H1 (cell line): ENCODE measurements around the gene CREBL2. TPM values are rescaled to one million over a fixed set of nuclear protein-coding genes. Genes with fewer than 3 reads are reported as not detected.
A peak's percentile ranks its signal among the peaks of the same experiment; 100 is the strongest.

ENCODE experiments used
- CTCF ChIA-PET: fragments of 300-600 bp; sonication (Branson Sonifier 250); formaldehyde crosslinking; loops from one replicate; lab custom pipeline; 2021; ENCODE audit not compliant: partially characterized antibody; lab: Charles Lee
- POLR2A ChIA-PET: fragments of 300-600 bp; sonication (Branson Sonifier 250); formaldehyde crosslinking; loops from one replicate; lab custom pipeline; 2021; ENCODE audit warnings: inconsistent platforms; ENCODE audit not compliant: partially characterized antibody; lab: Charles Lee
- DNase-seq, 2 experiments: peaks; one replicate each; pipeline versions ENCODE4 v3.0.0 to v3.0.0-alpha.2; 2010 to 2022; ENCODE audit warnings: low spot score in 2 of 2, low read depth in 1 of 2, mixed read lengths in 1 of 2
- FAIRE-seq: peaks from 2 replicates; lab custom pipeline; 2011; peaks lifted over from hg19 to GRCh38; lab: Jason Lieb, UNC
- H2AFZ ChIP-seq: 2 replicates; pipeline ENCODE4 v1.8.1; 2012; ENCODE audit warnings: low read length, inconsistent platforms
- H2AK5ac ChIP-seq: 2 replicates; pipeline ENCODE4 v1.6.1; 2013; ENCODE audit warnings: low read depth, low read length
- H2BK120ac ChIP-seq: replicated peaks from 2 replicates; pipeline ENCODE3; 2013; ENCODE audit warnings: low read depth, low read length, inconsistent platforms
- H2BK12ac ChIP-seq: 2 replicates; pipeline ENCODE4 v1.6.1; 2013; ENCODE audit warnings: low read depth, low read length
- H2BK15ac ChIP-seq: 2 replicates; pipeline ENCODE4 v1.6.1; 2013; ENCODE audit warnings: low read length
- H2BK20ac ChIP-seq: 2 replicates; pipeline ENCODE4 v1.6.1; 2013; ENCODE audit warnings: low read length
- H2BK5ac ChIP-seq: 2 replicates; pipeline ENCODE4 v1.6.1; 2013; ENCODE audit warnings: low read depth, low read length
- H3K14ac ChIP-seq: 2 replicates; pipeline ENCODE4 v1.6.1; 2013; ENCODE audit warnings: inconsistent platforms; ENCODE audit not compliant: insufficient read length
- H3K18ac ChIP-seq: 2 replicates; pipeline ENCODE4 v1.6.1; 2013; ENCODE audit warnings: low read length; ENCODE audit errors: extremely low read depth
- H3K23ac ChIP-seq: 2 replicates; pipeline ENCODE4 v1.6.1; 2013; ENCODE audit warnings: inconsistent platforms; ENCODE audit not compliant: insufficient read length
- H3K23me2 ChIP-seq: 2 replicates; pipeline ENCODE4 v1.6.1; 2013; ENCODE audit warnings: low read depth, low read length
- H3K27ac ChIP-seq: 2 replicates; pipeline ENCODE4 v1.6.1; 2011; ENCODE audit warnings: low read depth, low read length, inconsistent platforms
- H3K27me3 ChIP-seq, 4 experiments: replicated peaks in 1 of 4; 1 replicate in 1 of 4; 2 replicates in 3 of 4; pipeline versions ENCODE4 v1.6.1 to v1.8.1; 2011 to 2013; ENCODE audit warnings: low read length in 3 of 4, mild to moderate bottlenecking in 3 of 4, inconsistent platforms in 2 of 4, mixed read lengths in 2 of 4, moderate library complexity in 1 of 4; ENCODE audit not compliant: control insufficient read depth in 3 of 4, insufficient read depth in 3 of 4; ENCODE audit errors: extremely low read depth in 1 of 4
- H3K36me3 ChIP-seq, 4 experiments: 2 replicates each; pipeline versions ENCODE4 v1.6.1 to v1.8.1; 2011 to 2013; ENCODE audit warnings: mild to moderate bottlenecking in 4 of 4, low read length in 3 of 4, moderate library complexity in 2 of 4, control low read depth in 1 of 4, inconsistent platforms in 1 of 4; ENCODE audit not compliant: insufficient read depth in 4 of 4, control insufficient read depth in 2 of 4
- H3K4ac ChIP-seq: replicated peaks from 2 replicates; pipeline ENCODE3; 2013; ENCODE audit warnings: low read length, low read depth, mixed read lengths, inconsistent platforms; ENCODE audit not compliant: insufficient read length
- H3K4me1 ChIP-seq, 4 experiments: replicated peaks in 1 of 4; 1 replicate in 1 of 4; 2 replicates in 3 of 4; pipeline versions ENCODE4 v1.6.1 to v1.8.1; 2011 to 2013; ENCODE audit warnings: low read length in 3 of 4, inconsistent platforms in 2 of 4, mixed read lengths in 1 of 4; ENCODE audit not compliant: insufficient read depth in 4 of 4, control insufficient read depth in 3 of 4
- H3K4me2 ChIP-seq, 2 experiments: 2 replicates each; pipeline versions ENCODE4 v1.6.1 to v1.8.1; 2011 to 2013; ENCODE audit warnings: low read depth in 2 of 2, low read length in 2 of 2, control low read depth in 1 of 2, inconsistent platforms in 1 of 2, mild to moderate bottlenecking in 1 of 2; ENCODE audit not compliant: insufficient read depth in 1 of 2
- H3K4me3 ChIP-seq, 4 experiments: fragments of 200-600, 300-600 bp in 1 of 4; sonication (generic), shearing (Covaris generic), sonication (Bioruptor Twin) in 1 of 4; 2 replicates each; pipeline versions ENCODE4 v1.5.1 to v1.8.1; 2011 to 2016; ENCODE audit warnings: low read length in 4 of 4, low read depth in 3 of 4, control low read depth in 2 of 4, inconsistent platforms in 2 of 4, mild to moderate bottlenecking in 2 of 4, mixed read lengths in 1 of 4, moderate library complexity in 1 of 4; ENCODE audit not compliant: insufficient read depth in 2 of 4; ENCODE audit errors: extremely low read depth in 1 of 4
- H3K56ac ChIP-seq: replicated peaks from 2 replicates; pipeline ENCODE3; 2013; ENCODE audit warnings: low read depth, mild to moderate bottlenecking, mixed read lengths, low read length, inconsistent platforms; ENCODE audit not compliant: insufficient read length
- H3K79me1 ChIP-seq: 2 replicates; pipeline ENCODE4 v1.6.1; 2013; ENCODE audit warnings: low read depth, low read length, control low read depth
- H3K79me2 ChIP-seq, 2 experiments: 2 replicates each; pipeline versions ENCODE4 v1.6.1 to v1.8.1; 2012 to 2013; ENCODE audit warnings: low read length in 2 of 2, mild to moderate bottlenecking in 2 of 2, inconsistent platforms in 1 of 2; ENCODE audit not compliant: insufficient read depth in 2 of 2, control insufficient read depth in 1 of 2
- H3K9ac ChIP-seq, 4 experiments: replicated peaks in 1 of 4; 1 replicate in 1 of 4; 2 replicates in 3 of 4; pipeline versions ENCODE4 v1.6.1 to v1.8.1; 2011 to 2013; ENCODE audit warnings: low read depth in 3 of 4, low read length in 3 of 4, control low read depth in 2 of 4, mild to moderate bottlenecking in 2 of 4, moderate library complexity in 2 of 4, inconsistent platforms in 1 of 4; ENCODE audit errors: extremely low read depth in 1 of 4
- H3K9me3 ChIP-seq, 2 experiments: 2 replicates each; pipeline versions ENCODE4 v1.6.1 to v1.8.1; 2012 to 2013; ENCODE audit warnings: mild to moderate bottlenecking in 2 of 2, moderate library complexity in 2 of 2, control low read depth in 1 of 2, inconsistent platforms in 1 of 2, low read depth in 1 of 2, low read length in 1 of 2, mixed read lengths in 1 of 2; ENCODE audit not compliant: insufficient read depth in 2 of 2
- H4K20me1 ChIP-seq, 2 experiments: replicated peaks in 1 of 2; 2 replicates each; pipeline versions ENCODE3 to v1.8.1; 2011 to 2013; ENCODE audit warnings: inconsistent platforms in 2 of 2, low read length in 2 of 2, mild to moderate bottlenecking in 1 of 2; ENCODE audit not compliant: insufficient read depth in 2 of 2, control insufficient read depth in 1 of 2
- H4K5ac ChIP-seq: 2 replicates; pipeline ENCODE4 v1.6.1; 2013; ENCODE audit warnings: low read length, low read depth, mixed read lengths, inconsistent platforms; ENCODE audit not compliant: insufficient read length
- H4K8ac ChIP-seq: 2 replicates; pipeline ENCODE4 v1.8.0; 2013; ENCODE audit warnings: mild to moderate bottlenecking, moderate library complexity, low read length, inconsistent platforms; ENCODE audit not compliant: insufficient read depth; ENCODE audit errors: extremely low read depth
- H4K91ac ChIP-seq: replicated peaks from 2 replicates; pipeline ENCODE3; 2013; ENCODE audit warnings: low read length, mixed read lengths, inconsistent platforms; ENCODE audit not compliant: insufficient read length
- CHD1 ChIP-seq: IDR thresholded peaks from 2 replicates; pipeline ENCODE4 v1.6.1; 2012; ENCODE audit warnings: low read depth, low read length, improper control_type of control experiment
- CTBP2 ChIP-seq: IDR thresholded peaks from 2 replicates; pipeline ENCODE4 v1.7.0; 2011; ENCODE audit warnings: borderline replicate concordance, mild to moderate bottlenecking, moderate library complexity, mixed read lengths, low read length; ENCODE audit not compliant: insufficient read depth, insufficient read length
- EZH2 ChIP-seq: fragments of 200-600 bp; sonication (generic); IDR thresholded peaks from 2 replicates; pipeline ENCODE4 v1.7.1; 2012; ENCODE audit warnings: low read depth, mild to moderate bottlenecking, moderate library complexity, low read length, inconsistent platforms; ENCODE audit not compliant: severe bottlenecking
- GTF2F1 ChIP-seq: IDR thresholded peaks from 2 replicates; pipeline ENCODE4 v1.6.1; 2012; ENCODE audit warnings: low read depth, low read length, improper control_type of control experiment, borderline replicate concordance
- JUND ChIP-seq: IDR thresholded peaks from 2 replicates; pipeline ENCODE4 v1.6.1; 2011; ENCODE audit warnings: mild to moderate bottlenecking, improper control_type of control experiment, low read length
- KDM1A ChIP-seq: fragments of 200-600, 300-600 bp; sonication (generic); IDR thresholded peaks from 2 replicates; pipeline ENCODE4 v1.7.1; 2016; ENCODE audit warnings: mild to moderate bottlenecking, low read length, borderline replicate concordance
- NANOG ChIP-seq: IDR thresholded peaks from 2 replicates; pipeline ENCODE4 v1.6.1; 2011; ENCODE audit warnings: low read length, low read depth, mild to moderate bottlenecking, inconsistent platforms; ENCODE audit not compliant: insufficient read depth, poor library complexity, severe bottlenecking
- PHF8 ChIP-seq: fragments of 200-600 bp; sonication (generic); conservative IDR thresholded peaks from 2 replicates; pipeline ENCODE4 v1.7.1; 2012; ENCODE audit warnings: low read depth, mild to moderate bottlenecking, inconsistent platforms, low read length, moderate library complexity
- POLR2A ChIP-seq, 2 experiments: IDR thresholded peaks; 1 replicate in 1 of 2; 2 replicates in 1 of 2; pipeline ENCODE4 v1.6.1; 2011; ENCODE audit warnings: low read depth in 2 of 2, low read length in 2 of 2, mild to moderate bottlenecking in 2 of 2; ENCODE audit errors: control extremely low read depth in 1 of 2
- POLR2AphosphoS5 ChIP-seq: IDR thresholded peaks from 2 replicates; pipeline ENCODE4 v1.6.1; 2011; ENCODE audit warnings: low read depth, low read length
- POU5F1 ChIP-seq: IDR thresholded peaks from 2 replicates; pipeline ENCODE4 v1.6.1; 2011; ENCODE audit warnings: low read depth, mild to moderate bottlenecking, low read length, moderate library complexity
- SRF ChIP-seq: IDR thresholded peaks from 2 replicates; pipeline ENCODE4 v1.6.1; 2011; ENCODE audit warnings: mild to moderate bottlenecking, low read depth, low read length, moderate library complexity
- WGBS, 2 experiments: shearing (Covaris generic) in 1 of 2; methylation state at CpG; one replicate each; pipeline versions ENCODE4 v1.1.6 to v1.1.7; 2013 to 2015; ENCODE audit warnings: low lambda C conversion rate in 2 of 2, mixed read lengths in 2 of 2, inconsistent platforms in 1 of 2, low coverage in 1 of 2, missing lambda C conversion rate in 1 of 2; ENCODE audit not compliant: insufficient replicate concordance in 2 of 2, insufficient coverage in 1 of 2, insufficient read length in 1 of 2; ENCODE audit errors: extremely low coverage in 1 of 2, missing lambda C conversion rate in 1 of 2; 5-methylcytosine and 5-hydroxymethylcytosine counted together
- polyA plus RNA-seq, 7 experiments: library from polyadenylated mRNA; depleted of rRNA in 3 of 7; stranded (reverse) in 5 of 7; unstranded in 2 of 7; fragments of >200 nt in 5 of 7; fragments of 200-250 nt in 2 of 7; gene quantifications; 1 replicate in 5 of 7; 2 replicates in 1 of 7; 4 replicates in 1 of 7; pipeline versions ENCODE4 v1.2.1 to v1.2.3, GENCODE V29; 2011 to 2013; ENCODE audit warnings: missing spikeins in 2 of 7, mixed read lengths in 2 of 7
- total RNA-seq: library from RNA; stranded (reverse); fragmentation: NEBNext Ultra II Directional; extraction: Animal tissue kit (Norgen Biotek cat#: 25700); gene quantifications from 2 replicates; pipeline ENCODE4 v1.2.1, GENCODE V29; 2021

The CREBL2 gene
- total and polyA plus RNA-seq, 2 of the 8 experiments (the other 6 are each of a cell fraction or from before 2014, with no cell fraction given): 9.8 to 18.3 TPM

DNA sequence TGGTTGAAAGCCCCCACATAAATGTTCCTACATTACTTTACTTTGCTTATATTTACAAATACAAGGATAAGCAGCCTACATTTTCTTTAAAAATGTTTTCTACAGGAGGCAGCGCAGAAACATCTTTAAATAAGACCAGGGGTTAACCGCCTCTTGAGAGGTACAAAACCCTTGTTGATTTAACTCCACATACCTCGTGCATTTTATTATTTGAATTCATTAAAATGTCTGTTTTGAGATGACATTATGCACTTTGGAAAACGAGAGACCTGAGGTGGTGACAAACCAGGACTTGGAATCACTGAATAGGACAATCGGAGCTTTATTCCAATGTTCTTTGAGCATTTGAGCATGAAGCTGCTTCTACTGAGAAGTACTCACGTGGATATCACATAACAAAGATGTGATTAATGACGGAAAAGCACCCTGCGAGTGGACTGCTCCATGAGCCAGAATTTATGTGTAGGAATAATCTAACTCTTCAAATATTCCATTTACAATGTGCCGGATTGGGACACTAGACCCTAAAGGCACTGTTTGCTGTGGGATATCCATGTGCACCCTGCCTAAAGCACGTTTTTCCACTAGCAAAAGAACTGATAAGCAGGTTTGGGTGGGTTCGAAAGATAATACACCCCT, 48.3 kb upstream of the CREBL2 start:
- DNase-seq: no peak
- Histone ChIP-seq H3K4me2 (peak overlapping the region; percentile 61 to 71; a peak in 3 of 4 replicates), H3K14ac (no peak overlapping the region), H3K23ac (no peak overlapping the region), H3K36me3 (no peaks in the 10 kb centered on the region; a peak in 2 of 8 replicates), H2AK5ac (no peak overlapping the region), H3K4me3 (peak overlapping the region; percentile 21 to 96 (median 56); a peak in 6 of 8 replicates), H3K27ac (peak overlapping the region; percentile 55; the same call in 1 of the 2 replicates), H3K27me3 (no peaks in the 10 kb centered on the region), H3K79me2 (peaks cover 3 to 32% of the 10 kb centered on the region in 2 experiments; a peak in 3 of 4 replicates), H2BK20ac (no peak overlapping the region; the same call in 1 of the 2 replicates), H2BK15ac (peak overlapping the region; percentile 7), H3K23me2 (peaks cover 12% of the 10 kb centered on the region), H4K8ac (no peak overlapping the region), H2BK120ac (no peak overlapping the region), H4K5ac (no peak overlapping the region), H3K4ac (no peak overlapping the region), H3K18ac (peak overlapping the region; percentile 34; the same call in 1 of the 2 replicates), H3K79me1 (0 out of 2 replicates have a peak, but pooled peaks cover 2% of the 10 kb centered on the region), H3K9ac (no peak overlapping the region; a peak in 1 of 7 replicates), H3K56ac (no peak overlapping the region), H2BK5ac (peak overlapping the region; percentile 22; the same call in 1 of the 2 replicates), H4K91ac (no peak overlapping the region), H2BK12ac (peak overlapping the region; percentile 52; the same call in 1 of the 2 replicates), H3K9me3 (peaks cover 4 to 13% of the 10 kb centered on the region in 2 experiments; a peak in 2 of 4 replicates), H4K20me1 (no peaks in the 10 kb centered on the region), H2AFZ (0 out of 2 replicates have a peak overlapping the region, but pooled peaks have one; percentile 44), H3K4me1 (peaks cover 4 to 13% (median 6%) of the 10 kb centered on the region in 4 experiments; a peak in 4 of 7 replicates)
- CTCF ChIA-PET: interaction anchor here (0.5 to 2.7 kb wide), 33 partner anchors 8 to 1838 kb away, joined by 3 to 13 read pairs (median 5); partner anchors contain the start of gene BORCS5
- FAIRE-seq: no peak
- 71% methylated on average over 11 of the region's 11 CpGs; no CpG with 5 or more reads in 1 of the 2 experiments for WGBS, 2 experiments
- POLR2A ChIA-PET: interaction anchor here (1.0 to 1.6 kb wide), 6 partner anchors 10 to 297 kb away, joined by 3 to 9 read pairs (median 3); partner anchors contain the start of genes BORCS5 and LRP6
- no peak for TF ChIP-seq CTBP2
- no peak for TF ChIP-seq POLR2AphosphoS5
- TF ChIP-seq JUND: no peak
- TF ChIP-seq PHF8: no peak
- no peak for TF ChIP-seq SRF
- TF ChIP-seq NANOG: no peak
- TF ChIP-seq CHD1: no peak
- no peak for TF ChIP-seq KDM1A
- no peak for TF ChIP-seq GTF2F1
- TF ChIP-seq POU5F1: no peak
- no peak for TF ChIP-seq POLR2A (IDR thresholded peaks at IDR 0.05; ENCODE audit: control extremely low read depth in 1 of 2, low read depth in 2 of 2, low read length in 2 of 2)
- TF ChIP-seq EZH2: no peak
